Aorta (tissue), 5 donors: ENCODE data around the gene MSI2. TPM values are rescaled to one million over a fixed set of nuclear protein-coding genes. Genes with fewer than 3 reads are reported as not detected.

ENCODE experiments used
- ATAC-seq: fragments of 200-7000 bp; cut with Tn5 transposase; one replicate; pipeline ENCODE4 v1.9.1; 2022; ENCODE audit warnings: moderate library complexity; ENCODE audit not compliant: low FRiP score
- DNase-seq, 2 donors: peaks; one replicate each; pipeline ENCODE4 v3.0.0-alpha.2; 2020
- H3K27ac ChIP-seq, 2 donors: one replicate each; pipeline ENCODE4 v1.5.1; 2013; ENCODE audit warnings: low read length in 2 of 2, mild to moderate bottlenecking in 2 of 2, moderate library complexity in 2 of 2, control low read depth in 1 of 2, inconsistent platforms in 1 of 2, low read depth in 1 of 2
- H3K27me3 ChIP-seq, 2 donors: one replicate each; pipeline ENCODE4 v1.6.1; 2013; ENCODE audit warnings: control low read depth in 1 of 2, low read length in 1 of 2, mild to moderate bottlenecking in 1 of 2, moderate library complexity in 1 of 2; ENCODE audit not compliant: insufficient read depth in 2 of 2, control insufficient read depth in 1 of 2
- H3K36me3 ChIP-seq, 2 donors: one replicate each; pipeline ENCODE4 v1.6.1; 2013; ENCODE audit warnings: control low read depth in 1 of 2, low read length in 1 of 2, mild to moderate bottlenecking in 1 of 2; ENCODE audit not compliant: insufficient read depth in 2 of 2, control insufficient read depth in 1 of 2
- H3K4me1 ChIP-seq, 2 donors: one replicate each; pipeline ENCODE4 v1.6.1; 2013; ENCODE audit warnings: low read length in 2 of 2, control low read depth in 1 of 2, mild to moderate bottlenecking in 1 of 2, moderate library complexity in 1 of 2; ENCODE audit not compliant: insufficient read depth in 2 of 2, control insufficient read depth in 1 of 2
- H3K4me3 ChIP-seq, 2 donors: one replicate each; pipeline ENCODE4 v1.5.1; 2013; ENCODE audit warnings: low read length in 2 of 2, control low read depth in 1 of 2, mild to moderate bottlenecking in 1 of 2
- H3K9me3 ChIP-seq: one replicate; pipeline ENCODE4 v1.6.1; 2013; ENCODE audit warnings: mild to moderate bottlenecking, low read length; ENCODE audit not compliant: control insufficient read depth
- WGBS, 2 donors: extraction: QIAGEN DNeasy Blood & Tissue Kit; methylation state at CpG; one replicate each; pipeline ENCODE4 v1.1.7; 2013; 5-methylcytosine and 5-hydroxymethylcytosine counted together
- intact Hi-C, 2 donors: fragments of 100-400 bp; cut with DNase I; formaldehyde crosslinking; loops; one replicate each; pipeline versions ENCODE4 v1.14.2 to v1.15.0; 2022
- polyA plus RNA-seq, 2 donors: library from polyadenylated mRNA; stranded (reverse); fragments of 200-250 nt; gene quantifications; one replicate each; pipeline ENCODE4 v1.2.3, GENCODE V29; 2013
- total RNA-seq, 2 donors: library from RNA; stranded (reverse); fragmentation: NEBNext Ultra II Directional; extraction: Animal tissue kit (Norgen Biotek cat#: 25700); gene quantifications; one replicate each; pipeline ENCODE4 v1.2.1, GENCODE V29; 2021
- donor health status: healthy with polysubstance abuse.
- donor health status: Bipolar disorder and iron deficiency.
- donor health status: DM: no; HTN: no; CAD: no.
- donor health status: DM: no; HTN: no; CAD: no.
- donor health status: DM: yes; HTN: yes; CAD: no.

Gene MSI2
- total and polyA plus RNA-seq, 4 donors: 9.3 to 48.2 (median 29.1) TPM

GRCh38 chr17:57699751-57700219, 443.5 kb downstream of the MSI2 start:
- no peaks in the 10 kb centered on the region for H3K4me1 ChIP-seq
- WGBS, 2 donors: 33 to 47% methylated on average over 9 of the region's 9 CpGs
- intact Hi-C loops: no loop called here
- ATAC-seq: no peak
- no peak overlapping the region for H3K4me3 ChIP-seq
- no peak for DNase-seq
- no peaks in the 10 kb centered on the region for H3K36me3 ChIP-seq
- peaks cover 0 to 1% of the 10 kb centered on the region in 2 donors for H3K27me3 ChIP-seq
- H3K27ac ChIP-seq: no peak overlapping the region
- H3K9me3 ChIP-seq: no peaks in the 10 kb centered on the region

- ATAC-seq (no peak), DNase-seq (no peak)
- no peaks in the 10 kb centered on the region for H3K9me3 ChIP-seq
- H3K4me1 ChIP-seq: no peaks in the 10 kb centered on the region
- intact Hi-C loops: no loop called here
- 90 to 99% methylated on average over 5 of the region's 5 CpGs for WGBS, 2 donors
- no peak overlapping the region for H3K4me3 ChIP-seq
- H3K27me3 ChIP-seq: peaks cover 0 to 1% of the 10 kb centered on the region in 2 donors
- no peak overlapping the region for H3K27ac ChIP-seq
- H3K36me3 ChIP-seq: no peaks in the 10 kb centered on the region
Observed at GRCh38 chr17:57701124-57701523, 444.8 kb downstream of the MSI2 start.

- ATAC-seq: no peak
- no peak for DNase-seq
- WGBS, 2 donors: 88% methylated on average over 1 of the region's 1 CpG
- Histone ChIP-seq H3K27ac (no peak overlapping the region), H3K36me3 (no peaks in the 10 kb centered on the region), H3K4me1 (no peaks in the 10 kb centered on the region), H3K9me3 (no peaks in the 10 kb centered on the region), H3K4me3 (no peak overlapping the region), H3K27me3 (no peaks in the 10 kb centered on the region)
- intact Hi-C loops: no loop called here
Observed at GRCh38 chr17:57703273-57703672, 446.9 kb downstream of the MSI2 start.

GRCh38 chr17:57704448-57704847, 448.1 kb downstream of the MSI2 start:
- H3K27me3 ChIP-seq: no peaks in the 10 kb centered on the region
- WGBS, 2 donors: 39 to 47% methylated on average over 1 of the region's 1 CpG
- ATAC-seq: no peak
- no peak overlapping the region for H3K27ac ChIP-seq
- DNase-seq: no peak
- no peaks in the 10 kb centered on the region for H3K4me1 ChIP-seq
- H3K9me3 ChIP-seq: no peaks in the 10 kb centered on the region
- H3K36me3 ChIP-seq: no peaks in the 10 kb centered on the region
- intact Hi-C loops: no loop called here
- H3K4me3 ChIP-seq: no peak overlapping the region

- Histone ChIP-seq H3K36me3 (no peaks in the 10 kb centered on the region), H3K4me1 (no peaks in the 10 kb centered on the region), H3K4me3 (no peak overlapping the region), H3K27ac (no peak overlapping the region), H3K9me3 (no peaks in the 10 kb centered on the region), H3K27me3 (no peaks in the 10 kb centered on the region)
- 54 to 58% methylated on average over 12 of the region's 12 CpGs for whole genome bisulfite sequencing, 2 donors
- intact Hi-C loops: no loop called here
- ATAC-seq (no peak), DNase-seq (no peak)
Observed at GRCh38 chr17:57705921-57706695, 449.8 kb downstream of the MSI2 start.

GRCh38 chr17:57706761-57707160, 450.4 kb downstream of the MSI2 start:
- Histone ChIP-seq H3K4me3 (no peak overlapping the region), H3K4me1 (no peaks in the 10 kb centered on the region), H3K27ac (no peak overlapping the region), H3K36me3 (no peaks in the 10 kb centered on the region), H3K27me3 (no peaks in the 10 kb centered on the region), H3K9me3 (no peaks in the 10 kb centered on the region)
- DNase-seq (no peak), ATAC-seq (no peak)
- intact Hi-C loops: no loop called here
- WGBS, 2 donors: 76 to 91% methylated on average over 9 of the region's 9 CpGs

GRCh38 chr17:57707892-57708291, 451.6 kb downstream of the MSI2 start:
- no peak for ATAC-seq
- Histone ChIP-seq H3K4me3 (no peak overlapping the region), H3K4me1 (no peaks in the 10 kb centered on the region), H3K9me3 (no peaks in the 10 kb centered on the region), H3K27me3 (no peaks in the 10 kb centered on the region), H3K36me3 (no peaks in the 10 kb centered on the region), H3K27ac (no peak overlapping the region)
- 25 to 33% methylated on average over 6 of the region's 6 CpGs for WGBS, 2 donors
- intact Hi-C loops: no loop called here
- DNase-seq: no peak

- 46 to 48% methylated on average over 2 of the region's 2 CpGs for WGBS, 2 donors
Observed at GRCh38 chr17:57708410-57708809, 452.1 kb downstream of the MSI2 start.

GRCh38 chr17:57713140-57713539, 456.8 kb downstream of the MSI2 start:
- whole genome bisulfite sequencing, 2 donors: 80 to 83% methylated on average over 7 of the region's 7 CpGs
- Histone ChIP-seq H3K36me3 (no peaks in the 10 kb centered on the region), H3K27me3 (peaks cover 0 to 3% of the 10 kb centered on the region in 2 donors), H3K27ac (no peak overlapping the region), H3K9me3 (peaks cover 2% of the 10 kb centered on the region), H3K4me3 (no peak overlapping the region), H3K4me1 (no peaks in the 10 kb centered on the region)
- intact Hi-C loops: no loop called here
- no peak for ATAC-seq
- DNase-seq: no peak

More at GRCh38 chr17:57708410-57708809, 452.1 kb downstream of the MSI2 start:
- no peak for ATAC-seq
- Histone ChIP-seq H3K9me3 (no peaks in the 10 kb centered on the region), H3K4me3 (no peak overlapping the region), H3K4me1 (no peaks in the 10 kb centered on the region), H3K36me3 (no peaks in the 10 kb centered on the region), H3K27me3 (no peaks in the 10 kb centered on the region), H3K27ac (no peak overlapping the region)
- no peak for DNase-seq
- intact Hi-C loops: no loop called here
